GM12801 (cell line): ENCODE results near the gene BIRC5.

ENCODE experiments used
- TF ChIP-seq, protein P1 (sequence below): IDR thresholded peaks from one replicate; pipeline ENCODE4 v1.5.1; 2011; ENCODE audit warnings: control low read depth; ENCODE audit not compliant: insufficient read length; ENCODE audit errors: extremely low read depth

Gene BIRC5

DNA sequence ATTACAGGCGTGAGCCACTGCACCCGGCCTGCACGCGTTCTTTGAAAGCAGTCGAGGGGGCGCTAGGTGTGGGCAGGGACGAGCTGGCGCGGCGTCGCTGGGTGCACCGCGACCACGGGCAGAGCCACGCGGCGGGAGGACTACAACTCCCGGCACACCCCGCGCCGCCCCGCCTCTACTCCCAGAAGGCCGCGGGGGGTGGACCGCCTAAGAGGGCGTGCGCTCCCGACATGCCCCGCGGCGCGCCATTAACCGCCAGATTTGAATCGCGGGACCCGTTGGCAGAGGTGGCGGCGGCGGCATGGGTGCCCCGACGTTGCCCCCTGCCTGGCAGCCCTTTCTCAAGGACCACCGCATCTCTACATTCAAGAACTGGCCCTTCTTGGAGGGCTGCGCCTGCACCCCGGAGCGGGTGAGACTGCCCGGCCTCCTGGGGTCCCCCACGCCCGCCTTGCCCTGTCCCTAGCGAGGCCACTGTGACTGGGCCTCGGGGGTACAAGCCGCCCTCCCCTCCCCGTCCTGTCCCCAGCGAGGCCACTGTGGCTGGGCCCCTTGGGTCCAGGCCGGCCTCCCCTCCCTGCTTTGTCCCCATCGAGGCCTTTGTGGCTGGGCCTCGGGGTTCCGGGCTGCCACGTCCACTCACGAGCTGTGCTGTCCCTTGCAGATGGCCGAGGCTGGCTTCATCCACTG, at the start of gene BIRC5:
Gene BIRC5 (plus strand): TSS at position 238 of the 690 bp plus-strand sequence. CDS start 64 bp downstream, at position 302.
- TF ChIP-seq, protein P1, sequence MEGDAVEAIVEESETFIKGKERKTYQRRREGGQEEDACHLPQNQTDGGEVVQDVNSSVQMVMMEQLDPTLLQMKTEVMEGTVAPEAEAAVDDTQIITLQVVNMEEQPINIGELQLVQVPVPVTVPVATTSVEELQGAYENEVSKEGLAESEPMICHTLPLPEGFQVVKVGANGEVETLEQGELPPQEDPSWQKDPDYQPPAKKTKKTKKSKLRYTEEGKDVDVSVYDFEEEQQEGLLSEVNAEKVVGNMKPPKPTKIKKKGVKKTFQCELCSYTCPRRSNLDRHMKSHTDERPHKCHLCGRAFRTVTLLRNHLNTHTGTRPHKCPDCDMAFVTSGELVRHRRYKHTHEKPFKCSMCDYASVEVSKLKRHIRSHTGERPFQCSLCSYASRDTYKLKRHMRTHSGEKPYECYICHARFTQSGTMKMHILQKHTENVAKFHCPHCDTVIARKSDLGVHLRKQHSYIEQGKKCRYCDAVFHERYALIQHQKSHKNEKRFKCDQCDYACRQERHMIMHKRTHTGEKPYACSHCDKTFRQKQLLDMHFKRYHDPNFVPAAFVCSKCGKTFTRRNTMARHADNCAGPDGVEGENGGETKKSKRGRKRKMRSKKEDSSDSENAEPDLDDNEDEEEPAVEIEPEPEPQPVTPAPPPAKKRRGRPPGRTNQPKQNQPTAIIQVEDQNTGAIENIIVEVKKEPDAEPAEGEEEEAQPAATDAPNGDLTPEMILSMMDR = no peak

DNA sequence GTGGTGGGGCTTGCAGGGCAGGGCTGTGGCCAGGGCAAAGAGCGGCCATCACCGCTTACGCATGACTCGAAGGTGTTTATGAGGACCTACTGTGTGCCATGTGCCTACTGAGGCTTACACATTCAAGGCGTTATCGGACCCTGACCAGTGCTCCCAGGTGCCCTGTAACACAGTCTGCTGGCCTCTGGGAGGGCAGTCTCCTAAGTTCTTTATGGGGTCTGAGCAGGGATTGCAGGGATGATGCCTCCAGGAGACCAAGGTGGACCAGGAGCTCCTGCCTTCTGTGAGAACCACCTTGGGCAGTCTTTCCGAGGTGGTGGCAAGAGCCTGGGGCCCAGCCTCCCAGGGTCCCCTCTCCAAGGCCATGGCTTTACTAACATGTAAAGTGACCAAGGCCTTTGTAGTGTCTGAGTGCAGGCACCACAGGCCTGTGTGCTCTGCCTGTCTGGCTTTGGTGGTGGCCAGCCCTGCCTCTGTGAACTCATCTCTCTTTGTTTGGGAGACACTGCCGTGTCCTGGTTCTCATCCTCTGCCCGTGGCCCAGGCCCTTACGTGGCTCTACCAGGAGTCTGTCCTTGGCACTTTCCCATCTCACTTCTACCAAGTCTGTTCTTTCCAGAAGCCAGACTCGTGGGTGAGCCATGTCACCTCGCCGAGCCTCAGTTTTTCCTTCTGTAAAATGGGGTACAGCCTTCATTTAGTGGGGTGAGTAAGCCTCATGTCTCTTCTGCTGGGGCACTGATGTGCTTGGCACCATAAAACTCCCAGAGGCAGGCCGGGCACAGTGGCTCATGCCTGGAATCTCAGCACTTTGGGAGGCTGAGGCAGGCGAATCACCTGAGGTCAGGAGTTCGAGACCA, 49.1 kb upstream of the BIRC5 start:
- TF ChIP-seq, protein P1 = no peak

DNA sequence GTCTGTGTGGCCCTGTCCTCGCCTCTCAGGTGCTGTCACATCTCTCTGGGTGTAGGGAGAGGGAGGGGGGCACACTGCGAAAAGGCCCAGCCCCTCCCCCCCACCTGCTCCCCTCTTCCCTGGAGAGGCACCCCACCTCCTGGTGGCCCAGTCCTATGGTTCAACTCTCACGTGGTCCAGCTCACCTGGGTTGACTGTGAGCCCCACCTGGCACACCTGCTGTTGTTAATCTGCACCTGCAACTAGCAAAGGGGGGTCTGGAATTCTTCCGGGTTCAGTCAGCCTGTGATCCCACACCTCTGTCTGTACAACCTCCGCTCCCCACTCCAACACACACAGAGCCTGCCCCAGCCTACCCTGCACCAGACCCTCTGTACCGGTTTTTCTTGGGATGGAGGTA, 47.6 kb upstream of the BIRC5 start:
- TF ChIP-seq, protein P1 = no peak

DNA sequence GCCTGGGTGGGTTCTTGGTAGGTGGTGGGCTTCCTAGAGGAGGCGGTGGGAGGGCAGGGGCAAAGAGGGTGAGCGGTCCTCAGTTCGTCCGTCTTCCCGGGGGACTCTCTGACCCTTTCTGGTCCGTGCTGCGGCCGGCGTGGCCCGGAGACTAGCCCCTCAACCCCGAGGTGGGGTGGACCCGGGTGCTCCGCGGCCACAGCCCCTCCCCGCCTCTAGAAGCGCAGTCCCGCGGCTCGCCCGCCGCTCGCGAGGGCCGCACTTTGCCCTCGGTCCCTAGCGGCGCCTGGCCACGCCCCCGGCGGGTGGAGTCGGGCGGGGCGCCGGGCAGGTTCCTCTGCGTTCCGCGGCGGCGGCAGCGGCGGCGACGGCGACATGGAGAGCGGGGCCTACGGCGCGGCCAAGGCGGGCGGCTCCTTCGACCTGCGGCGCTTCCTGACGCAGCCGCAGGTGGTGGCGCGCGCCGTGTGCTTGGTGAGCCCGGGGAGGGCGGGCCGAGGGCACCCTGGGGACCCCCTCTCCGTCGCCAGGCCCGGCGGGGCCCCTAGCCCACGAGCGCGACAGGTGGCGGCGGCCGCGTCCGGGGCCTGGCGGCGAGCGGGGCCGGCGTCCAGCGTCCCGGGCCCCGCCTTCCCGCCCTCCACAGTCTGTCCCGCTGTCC, 45.7 kb upstream of the BIRC5 start, which contains the start of gene SYNGR2:
Gene SYNGR2 (plus strand): TSS at position 340 of the 661 bp plus-strand sequence. CDS start 36 bp downstream, at position 376.
- TF ChIP-seq, protein P1 = no peak

DNA sequence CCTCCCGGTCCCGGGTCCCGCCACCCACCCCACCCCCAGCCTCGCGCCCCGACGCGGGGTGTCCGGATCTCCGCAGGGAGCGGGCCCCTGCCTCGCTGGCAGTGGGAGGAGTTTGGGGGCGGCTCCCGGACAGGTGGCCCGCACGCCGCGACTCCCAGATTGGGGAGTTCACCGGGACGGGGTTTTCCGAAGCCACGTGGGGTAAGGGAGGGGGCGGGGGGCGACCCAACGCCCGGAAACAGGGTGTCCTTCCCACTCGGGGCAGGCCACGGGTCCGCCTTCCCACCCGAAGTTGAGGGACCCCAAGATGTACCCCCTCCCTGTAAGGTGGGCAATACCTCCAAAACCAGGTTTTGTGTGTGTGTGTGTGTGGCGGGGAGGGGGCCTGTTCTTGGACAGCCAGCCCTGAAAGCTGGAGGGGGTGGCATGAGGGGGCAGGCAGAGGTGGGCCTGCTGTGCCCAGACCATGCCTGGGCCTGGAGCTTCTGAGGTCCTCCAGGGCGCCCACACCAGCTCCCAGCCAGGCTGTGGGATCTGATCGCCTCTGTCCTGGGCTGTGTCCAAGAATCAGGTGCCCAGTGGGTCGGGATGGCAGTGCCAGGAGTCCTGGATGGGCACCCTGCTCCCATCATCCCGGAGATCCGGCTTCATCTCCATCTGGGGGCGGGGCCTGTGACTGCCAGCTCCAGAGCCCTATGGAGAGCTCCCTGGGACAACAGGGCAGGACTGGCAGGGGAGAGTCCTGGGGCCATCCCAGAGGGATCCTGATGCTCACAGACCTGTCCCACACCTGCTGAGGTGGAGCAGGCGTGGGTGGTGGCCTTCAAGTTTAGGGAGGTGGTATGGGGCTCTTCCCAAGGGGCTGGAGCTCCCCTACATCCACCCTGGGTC, 44.9 kb upstream of the BIRC5 start:
- TF ChIP-seq, protein P1 = no peak

DNA sequence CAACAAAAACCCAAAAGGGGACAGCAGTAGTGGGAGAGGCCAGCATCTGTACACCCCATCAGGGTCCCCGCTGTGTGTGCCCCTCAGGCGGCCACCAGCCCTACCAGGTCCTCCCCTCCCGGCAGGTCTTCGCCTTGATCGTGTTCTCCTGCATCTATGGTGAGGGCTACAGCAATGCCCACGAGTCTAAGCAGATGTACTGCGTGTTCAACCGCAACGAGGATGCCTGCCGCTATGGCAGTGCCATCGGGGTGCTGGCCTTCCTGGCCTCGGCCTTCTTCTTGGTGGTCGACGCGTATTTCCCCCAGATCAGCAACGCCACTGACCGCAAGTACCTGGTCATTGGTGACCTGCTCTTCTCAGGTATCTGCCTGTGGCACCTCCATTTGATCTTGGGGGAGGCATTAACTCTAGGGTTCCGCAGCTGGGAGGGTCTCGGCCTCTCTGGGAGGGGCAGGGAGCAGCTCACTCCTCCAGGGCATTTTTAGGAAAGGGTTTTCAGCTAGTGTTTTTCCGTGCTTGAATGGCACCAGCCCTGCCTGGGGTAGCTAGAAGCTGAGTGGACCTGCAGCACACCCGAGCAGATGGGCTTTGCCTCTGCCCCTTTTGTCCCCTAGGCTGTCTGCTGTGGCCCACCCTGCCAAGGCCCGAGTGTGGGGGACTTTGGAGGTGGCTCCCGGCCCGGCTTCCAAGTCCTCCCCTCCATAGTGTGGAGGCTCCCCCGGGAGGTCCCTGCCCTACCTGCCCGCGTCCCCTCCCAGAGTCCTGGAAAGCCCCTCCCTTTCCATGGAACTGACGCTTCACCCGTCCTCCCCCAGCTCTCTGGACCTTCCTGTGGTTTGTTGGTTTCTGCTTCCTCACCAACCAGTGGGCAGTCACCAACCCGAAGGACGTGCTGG, 43.1 kb upstream of the BIRC5 start:
- TF ChIP-seq, protein P1 = no peak
